Measurements from ENCODE around the gene ZNF618.
"Not testable (repeated sequence)": the region's sequence is repeated elsewhere in the genome, so short reads cannot be mapped to it uniquely, and the experiment has no call there.

The ZNF618 gene

DNA sequence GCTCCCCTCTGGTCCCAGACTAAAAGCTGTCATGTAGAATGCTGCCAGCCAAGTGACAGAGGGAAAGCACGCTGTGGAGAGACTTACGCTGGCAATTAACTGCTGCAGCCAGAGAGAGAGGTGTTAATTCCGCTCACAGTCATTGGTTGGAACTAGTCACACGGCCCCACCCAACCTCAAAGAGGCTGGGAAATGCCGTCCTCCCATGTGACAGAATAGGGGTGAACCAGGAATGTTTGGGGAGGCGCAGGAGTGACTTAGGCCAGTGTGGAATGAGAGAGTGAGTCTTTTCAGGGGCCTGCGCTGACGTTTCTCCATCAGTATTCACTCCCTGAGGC, 114.4 kb downstream of the ZNF618 start:
- no peak for DNase-seq

DNA sequence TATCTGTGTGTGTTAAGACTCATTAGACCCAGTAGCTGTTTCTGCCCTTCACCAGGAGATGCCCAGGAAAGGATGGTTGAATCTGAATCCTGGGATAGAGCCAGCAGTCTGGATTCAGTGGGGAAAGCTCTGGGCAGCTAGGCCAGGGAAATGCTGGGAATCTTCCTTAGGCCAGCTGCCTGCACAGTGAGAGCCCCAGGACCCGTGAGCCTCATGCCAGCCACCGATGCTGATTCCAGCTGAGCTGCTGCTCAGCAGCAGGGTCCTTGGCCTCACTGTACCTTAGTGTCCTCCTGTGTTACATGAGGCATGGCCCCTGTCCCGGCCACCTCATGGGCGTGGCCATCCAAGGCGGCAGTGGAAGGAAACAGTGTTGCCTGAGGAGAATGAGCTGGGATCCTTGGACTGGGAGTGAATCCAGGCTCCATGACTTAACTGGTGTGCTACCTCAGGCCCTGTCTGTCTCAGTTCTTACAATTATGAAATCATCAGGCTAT, 114.9 kb downstream of the ZNF618 start:
- no peak for DNase-seq

DNA sequence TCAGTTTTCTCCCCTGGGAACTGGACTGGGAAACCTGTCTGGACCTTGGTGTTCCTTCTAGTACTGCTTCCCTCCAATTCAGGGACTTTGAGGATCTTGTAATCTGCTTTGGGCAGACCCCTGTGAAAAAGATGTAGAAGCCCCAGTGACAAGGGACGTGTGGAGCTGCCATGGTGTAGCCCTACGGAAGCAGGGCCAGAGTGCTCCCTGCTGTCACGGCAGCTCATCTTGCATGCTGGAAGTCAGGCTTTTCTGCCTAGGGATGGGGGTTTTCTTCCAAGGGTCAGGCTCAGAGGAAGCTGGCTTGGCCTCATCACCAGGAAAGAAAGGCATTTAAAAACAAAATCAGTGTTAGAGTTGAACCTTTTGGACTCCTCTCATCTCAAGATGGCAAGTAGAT, 115.6 kb downstream of the ZNF618 start:
- no peak for DNase-seq

DNA sequence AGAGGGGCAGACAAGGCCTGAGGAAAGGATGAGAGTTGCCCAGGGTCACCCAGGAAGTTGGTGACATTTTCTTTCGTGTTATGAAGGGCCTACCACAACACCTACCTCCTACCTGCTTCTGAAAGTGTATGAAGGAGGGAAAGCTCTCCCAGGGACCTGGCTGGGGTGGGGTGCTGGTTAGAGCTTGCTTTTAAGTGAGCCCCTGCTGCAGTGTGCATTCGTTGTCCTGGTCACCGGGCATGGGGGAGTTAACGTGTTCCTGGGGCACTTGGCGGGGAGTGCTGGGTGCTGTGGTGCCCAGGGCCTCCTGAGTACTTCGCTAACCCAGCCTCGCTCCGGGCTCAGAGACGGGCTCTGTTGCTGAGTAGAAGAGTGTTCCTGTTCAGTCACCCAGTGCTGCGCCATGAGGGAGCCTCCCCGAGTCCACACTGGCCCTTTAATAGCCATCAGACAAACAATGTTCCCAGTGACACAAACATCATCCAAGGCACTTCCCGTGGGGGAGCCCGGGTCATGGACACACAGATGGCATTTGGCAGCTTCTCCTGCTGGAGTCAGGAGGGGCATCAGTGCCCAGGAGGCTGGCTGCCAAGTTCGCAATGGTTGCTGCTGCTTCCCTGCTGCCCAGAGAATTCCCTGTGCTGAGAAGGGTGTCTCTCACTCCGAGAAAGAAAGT, 116.3 kb downstream of the ZNF618 start:
- no peak for DNase-seq

DNA sequence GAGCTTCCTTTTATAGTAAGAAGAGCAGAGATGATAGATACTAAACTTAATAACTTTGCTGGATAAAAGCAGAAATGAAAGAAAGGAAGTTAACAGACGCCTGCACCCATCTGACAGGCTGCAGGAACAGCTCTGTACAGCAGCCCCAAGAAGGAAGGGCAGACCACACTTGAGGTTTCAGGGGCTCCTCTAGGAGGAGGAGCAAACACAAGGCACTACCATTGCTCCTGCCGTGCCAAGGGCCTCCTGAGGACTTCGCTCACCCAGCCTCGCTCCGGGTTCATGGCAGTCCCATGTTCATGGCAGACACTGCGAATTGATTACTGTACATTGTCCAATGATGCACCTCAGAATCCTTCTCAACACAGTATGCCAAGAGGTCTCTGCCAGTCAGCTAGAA, 116.9 kb downstream of the ZNF618 start:
- DNase-seq, result no peak

DNA sequence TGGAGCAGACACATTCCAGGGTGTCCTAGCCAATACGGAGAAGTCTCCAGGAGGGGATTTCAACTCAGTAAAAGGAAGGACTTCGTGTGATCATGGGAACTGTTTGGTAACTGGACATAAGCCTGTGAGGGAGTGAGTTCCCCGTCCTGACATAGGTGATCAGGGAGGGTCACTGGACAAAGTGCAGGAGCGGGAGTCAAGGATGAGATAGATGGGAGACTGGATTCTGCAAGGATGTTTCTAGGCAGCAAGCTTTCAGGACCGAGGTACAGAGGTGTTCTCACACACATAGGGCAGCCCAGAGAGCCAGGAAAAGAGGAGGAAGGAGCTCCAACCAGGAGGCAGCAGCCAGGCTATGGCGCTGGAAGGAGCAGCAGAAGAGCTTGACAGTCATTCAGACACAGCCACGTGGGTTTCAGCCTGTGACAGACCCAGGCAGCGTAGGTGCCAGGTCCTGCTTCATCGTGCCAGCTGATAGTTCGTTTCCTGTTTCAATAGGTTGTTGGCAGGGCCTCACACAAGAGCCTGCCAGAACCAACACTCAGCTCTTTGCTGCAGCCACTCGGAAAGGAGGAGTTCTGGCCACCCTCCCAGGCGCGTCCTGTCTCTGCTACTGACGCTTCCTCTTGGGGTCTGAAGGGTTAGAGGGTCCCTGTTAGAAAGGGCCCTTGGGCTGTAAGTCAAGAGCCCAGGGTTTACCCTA, 117.9 kb downstream of the ZNF618 start:
- DNase-seq, result no peak

DNA sequence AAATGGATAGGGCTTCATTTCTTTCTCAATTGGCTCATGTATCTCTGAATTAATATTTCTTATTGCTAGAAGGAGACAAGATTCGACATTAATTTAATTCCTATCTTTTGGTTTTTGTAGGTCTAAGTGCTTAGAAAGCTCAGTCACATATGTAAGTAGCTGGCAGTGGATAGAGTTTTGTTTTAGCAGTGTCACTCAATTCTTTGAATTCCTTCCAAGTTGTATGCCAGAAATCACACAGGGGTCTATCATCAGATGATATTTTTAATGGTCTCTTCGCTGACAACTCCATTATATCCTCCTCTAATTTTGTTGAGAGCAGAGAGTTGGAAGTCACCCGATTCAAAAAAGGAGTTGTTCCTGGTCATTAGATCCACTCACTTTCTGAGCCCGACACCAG, 119.3 kb downstream of the ZNF618 start:
- no peak for DNase-seq

DNA sequence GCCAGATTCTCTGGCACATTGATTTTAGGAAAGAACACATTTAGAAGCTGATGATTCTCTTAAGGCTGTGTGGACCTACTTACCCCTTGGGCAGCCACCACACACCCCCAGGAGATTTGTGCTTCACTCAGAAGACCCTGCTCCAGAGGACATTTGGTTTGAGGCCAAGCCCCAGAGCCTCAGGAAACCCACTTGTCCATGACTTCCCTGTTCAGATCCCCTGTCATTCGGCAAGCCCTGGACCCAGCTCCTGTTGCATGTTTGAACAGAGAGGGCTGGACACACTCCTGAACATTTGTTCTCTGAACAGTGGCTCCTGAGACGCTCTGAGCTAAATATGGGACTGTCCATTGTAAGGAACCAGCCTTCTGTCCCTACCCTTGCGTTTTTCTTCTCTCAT, 119.9 kb downstream of the ZNF618 start:
- no peak for DNase-seq

DNA sequence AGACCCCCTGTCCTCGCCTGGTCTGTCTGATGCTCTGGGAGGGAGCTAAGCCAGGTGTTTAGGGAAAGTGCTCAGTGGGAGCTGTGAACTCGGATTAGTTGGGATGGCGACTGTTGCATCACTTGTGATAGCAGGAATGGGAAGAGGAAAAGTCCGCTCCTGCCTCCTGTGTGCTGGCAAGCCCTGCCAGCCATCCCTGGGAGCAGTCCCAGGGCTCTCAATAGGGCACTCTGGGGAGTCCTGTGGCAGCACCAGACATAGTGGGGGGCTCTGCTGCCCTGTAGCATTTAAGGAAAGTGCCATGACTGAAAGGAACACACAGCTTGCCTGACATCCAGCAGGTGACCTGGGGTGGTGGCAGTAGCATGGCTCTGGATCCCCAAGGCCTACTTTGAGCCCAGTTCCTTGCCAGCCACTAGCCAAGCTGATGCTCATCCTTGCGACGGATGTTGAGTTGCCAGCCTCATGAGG, 120.5 kb downstream of the ZNF618 start:
- DNase-seq, result no peak

DNA sequence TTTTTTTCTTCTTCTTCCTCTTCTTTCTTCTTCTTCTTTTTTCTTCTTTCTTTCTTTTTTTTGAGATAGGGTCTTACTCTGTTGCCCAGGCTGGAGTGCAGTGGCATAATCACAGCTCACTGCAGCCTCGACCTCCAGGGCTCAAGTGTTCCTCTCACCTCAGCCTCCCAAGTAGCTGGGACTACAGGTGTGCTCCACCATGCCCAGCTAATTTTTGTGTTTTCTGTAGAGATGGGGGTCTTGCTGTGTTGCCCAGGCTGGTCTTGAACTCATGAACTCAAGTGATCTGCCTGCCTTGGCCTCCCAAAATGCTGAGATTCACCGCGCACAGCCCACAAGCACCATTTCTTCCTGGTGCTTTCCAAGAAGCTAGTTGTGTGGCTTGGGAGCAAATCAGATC, 121.0 kb downstream of the ZNF618 start:
- DNase-seq, result not testable (repeated sequence)

DNA sequence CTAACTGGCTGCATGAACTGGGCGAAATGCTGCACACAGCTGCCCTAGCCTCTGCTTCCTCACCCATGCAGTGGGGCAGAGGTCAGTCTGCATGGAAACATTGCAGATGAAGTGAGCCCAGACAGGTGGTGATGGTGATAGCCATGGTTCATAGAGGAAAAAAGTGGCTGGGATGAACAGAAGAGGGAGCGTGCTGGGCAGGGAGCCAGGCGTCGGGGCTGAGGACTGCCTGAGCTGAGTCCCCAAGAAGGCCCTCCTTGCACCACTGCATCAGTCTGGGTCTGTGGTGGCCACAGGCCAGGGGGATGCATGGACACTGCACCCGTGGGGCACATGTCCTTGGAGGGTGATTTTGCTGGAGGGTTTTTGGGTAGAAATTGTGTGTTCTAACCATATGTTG, 121.5 kb downstream of the ZNF618 start:
- no peak for DNase-seq

DNA sequence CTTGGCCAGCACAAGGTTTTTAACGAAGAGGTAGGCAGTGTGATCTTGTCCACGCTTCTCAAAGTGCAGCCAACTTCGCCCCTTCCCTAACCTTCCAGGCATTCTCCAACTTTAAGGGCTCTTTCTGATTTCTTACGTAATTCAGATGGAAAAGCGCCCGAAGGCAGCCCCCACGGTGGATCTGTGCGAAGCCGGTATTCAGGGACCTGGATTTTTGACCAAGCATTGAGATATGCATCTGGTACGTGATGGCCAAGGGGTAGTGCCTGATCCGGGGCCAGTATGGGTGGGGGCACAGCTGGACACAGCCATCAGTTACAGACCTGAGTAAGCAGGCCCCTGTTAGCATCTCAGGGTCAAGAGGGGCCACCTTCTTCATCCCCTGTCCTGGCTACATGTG, 122.0 kb downstream of the ZNF618 start:
- no peak for DNase-seq

DNA sequence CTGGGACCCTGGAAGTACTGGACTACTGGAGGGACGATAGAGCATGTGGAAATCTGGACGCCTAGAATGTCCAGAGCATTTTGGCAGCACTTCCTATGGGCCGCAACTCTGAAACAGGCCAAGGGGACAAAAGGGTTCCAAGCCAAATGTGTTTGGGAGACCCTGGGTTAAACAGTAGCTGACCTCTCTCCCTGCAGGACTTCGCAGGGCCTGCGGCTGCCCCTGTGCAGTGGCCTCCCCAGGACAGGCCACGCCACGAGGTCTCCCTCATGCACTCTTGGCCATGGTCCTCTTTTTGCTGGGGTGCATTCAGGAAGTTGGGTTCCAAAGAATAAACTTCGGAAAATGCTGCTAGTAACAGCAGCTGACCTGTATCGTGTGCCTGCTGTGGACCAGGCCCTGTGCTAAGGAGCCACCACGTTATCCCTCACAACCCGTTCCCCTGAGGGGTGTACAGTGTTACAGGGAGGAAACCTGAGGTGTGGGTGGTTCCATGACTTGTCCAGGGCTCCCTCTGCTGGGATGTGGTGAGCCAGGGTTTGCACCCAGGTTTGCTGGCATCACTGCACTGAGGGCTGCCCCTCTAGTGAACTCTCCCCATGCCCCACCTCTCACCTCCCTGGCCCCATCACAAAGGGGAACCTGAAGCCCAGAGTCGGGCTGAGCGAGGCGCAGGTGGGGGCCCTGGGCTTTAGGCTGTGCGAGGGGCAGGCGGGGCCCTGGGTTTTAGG, 122.6 kb downstream of the ZNF618 start:
- no peak for DNase-seq

DNA sequence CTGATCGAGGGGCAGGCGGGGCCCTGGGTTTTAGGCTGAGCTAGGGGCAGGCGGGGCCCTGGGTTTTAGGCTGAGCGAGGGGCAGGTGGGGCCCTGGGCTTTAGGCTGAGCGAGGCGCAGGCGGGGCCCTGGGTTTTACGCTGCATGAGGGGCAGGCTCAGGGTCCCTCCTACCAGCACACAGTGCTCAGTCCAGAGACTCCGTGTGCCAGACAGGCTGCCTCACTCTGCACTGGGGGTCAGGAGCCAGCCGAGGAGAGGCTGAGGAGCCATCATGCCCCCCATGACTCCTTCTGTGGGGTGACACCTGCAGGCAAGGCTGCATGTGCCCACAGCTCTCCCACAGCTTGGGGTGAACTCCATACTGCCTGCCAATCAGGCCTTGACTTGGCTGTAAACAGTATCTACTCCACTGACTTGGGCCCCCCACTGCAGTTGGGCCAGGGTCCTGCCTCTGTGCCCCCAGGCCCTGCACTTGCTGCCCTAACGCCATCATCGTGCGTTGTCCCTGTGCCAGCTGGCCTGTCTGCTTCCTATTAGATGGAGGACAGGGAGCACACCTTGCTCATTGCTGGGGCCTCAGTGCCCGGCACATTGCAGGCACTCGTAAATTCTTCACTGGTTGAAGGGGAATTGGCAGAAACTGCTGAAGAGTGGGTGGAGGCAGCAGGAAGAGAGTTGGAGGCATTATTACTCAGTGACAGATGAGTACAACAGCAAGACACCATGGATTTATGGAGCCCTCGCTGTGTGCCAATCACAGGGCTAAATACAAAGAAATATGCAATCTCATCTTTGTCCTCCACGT, 123.3 kb downstream of the ZNF618 start:
- no peak for DNase-seq

DNA sequence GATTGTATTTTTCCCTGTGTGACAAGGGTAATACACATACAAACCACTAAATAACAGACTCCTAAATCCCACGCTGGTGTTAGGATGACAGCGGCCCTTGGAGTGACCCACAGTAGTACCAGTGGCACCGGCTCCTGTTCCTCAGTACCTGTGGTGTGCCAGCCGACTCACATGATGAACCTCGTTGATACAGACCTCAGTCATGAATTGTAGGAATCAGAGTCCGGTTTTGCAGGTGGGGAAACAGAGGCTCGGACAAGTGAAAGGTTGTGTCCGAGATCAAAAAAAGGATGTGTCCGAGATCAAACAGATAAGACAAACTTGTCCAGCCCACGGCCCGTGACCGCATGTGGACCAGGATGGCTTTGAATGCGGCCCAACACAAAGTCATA, 124.0 kb downstream of the ZNF618 start:
- DNase-seq, result no peak

DNA sequence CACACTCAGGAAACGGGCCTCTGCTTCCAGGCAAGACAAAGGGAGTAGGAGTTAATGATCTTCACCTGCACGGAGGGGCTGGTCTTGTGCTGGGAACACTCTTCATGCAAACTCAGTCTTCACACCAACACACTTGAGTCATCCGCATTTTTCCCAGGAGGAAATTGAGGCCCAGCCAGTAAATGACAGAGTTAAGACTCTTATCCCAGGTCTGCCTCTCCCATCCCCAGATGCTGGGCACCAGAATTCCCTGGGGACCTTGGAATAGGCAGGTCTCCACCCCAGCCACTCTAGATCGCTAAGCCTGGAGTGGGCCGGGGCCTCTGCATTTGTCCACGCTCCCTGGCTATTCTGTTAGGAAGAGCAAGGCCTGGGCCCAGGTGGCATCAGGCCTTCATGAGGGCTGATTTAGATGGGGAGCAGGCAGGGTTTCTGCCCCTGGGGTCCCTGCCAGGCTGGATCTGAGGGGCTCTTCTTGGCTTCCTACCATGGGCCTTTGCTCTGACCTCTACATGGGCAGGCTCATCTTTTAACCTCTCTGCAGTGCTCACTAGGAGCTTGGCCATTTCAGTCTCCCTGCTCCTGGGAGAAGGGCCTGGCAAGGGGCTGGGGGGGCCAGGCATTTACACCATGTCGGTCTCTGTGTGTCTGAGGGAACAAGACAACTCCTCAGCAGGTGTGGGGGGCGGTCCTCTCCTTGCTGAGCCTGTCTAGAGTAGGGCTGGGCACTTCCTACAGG, 124.7 kb downstream of the ZNF618 start:
- no peak for DNase-seq

DNA sequence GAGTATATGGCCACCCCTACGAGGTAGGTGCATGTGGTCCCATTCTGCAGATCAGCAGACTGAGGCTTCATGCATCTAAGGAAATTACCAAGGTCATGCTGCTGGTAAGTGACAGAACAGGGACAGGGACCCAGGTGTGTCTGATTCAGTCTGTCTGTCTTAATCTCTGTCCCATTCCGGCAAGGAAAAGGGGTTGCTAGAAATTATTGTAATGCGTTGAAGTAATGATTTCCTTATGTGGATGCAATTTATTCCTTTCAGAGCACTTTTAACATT, 125.2 kb downstream of the ZNF618 start:
- no peak for DNase-seq

DNA sequence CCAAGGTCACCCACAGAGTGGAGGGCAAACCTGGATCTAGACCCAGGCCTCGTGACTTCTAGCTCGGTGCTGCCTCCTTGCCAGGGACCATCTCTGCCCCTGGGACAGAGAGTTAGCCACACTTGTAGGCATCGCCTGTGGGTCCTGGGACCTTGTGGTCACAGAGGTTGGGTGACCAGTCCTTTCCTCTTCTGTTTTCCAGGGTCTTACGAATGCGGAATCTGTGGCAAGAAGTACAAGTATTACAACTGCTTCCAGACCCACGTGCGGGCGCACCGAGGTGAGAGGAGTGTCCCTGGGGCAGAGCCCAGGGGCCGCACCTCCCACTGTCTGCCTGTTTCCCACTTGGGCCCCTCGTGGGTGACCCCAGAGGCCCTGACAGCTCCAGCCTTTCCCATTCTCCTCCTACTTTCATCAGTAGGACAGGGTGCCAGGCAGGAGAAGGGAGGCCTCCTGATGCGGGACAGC, 125.7 kb downstream of the ZNF618 start:
- no peak for DNase-seq

DNA sequence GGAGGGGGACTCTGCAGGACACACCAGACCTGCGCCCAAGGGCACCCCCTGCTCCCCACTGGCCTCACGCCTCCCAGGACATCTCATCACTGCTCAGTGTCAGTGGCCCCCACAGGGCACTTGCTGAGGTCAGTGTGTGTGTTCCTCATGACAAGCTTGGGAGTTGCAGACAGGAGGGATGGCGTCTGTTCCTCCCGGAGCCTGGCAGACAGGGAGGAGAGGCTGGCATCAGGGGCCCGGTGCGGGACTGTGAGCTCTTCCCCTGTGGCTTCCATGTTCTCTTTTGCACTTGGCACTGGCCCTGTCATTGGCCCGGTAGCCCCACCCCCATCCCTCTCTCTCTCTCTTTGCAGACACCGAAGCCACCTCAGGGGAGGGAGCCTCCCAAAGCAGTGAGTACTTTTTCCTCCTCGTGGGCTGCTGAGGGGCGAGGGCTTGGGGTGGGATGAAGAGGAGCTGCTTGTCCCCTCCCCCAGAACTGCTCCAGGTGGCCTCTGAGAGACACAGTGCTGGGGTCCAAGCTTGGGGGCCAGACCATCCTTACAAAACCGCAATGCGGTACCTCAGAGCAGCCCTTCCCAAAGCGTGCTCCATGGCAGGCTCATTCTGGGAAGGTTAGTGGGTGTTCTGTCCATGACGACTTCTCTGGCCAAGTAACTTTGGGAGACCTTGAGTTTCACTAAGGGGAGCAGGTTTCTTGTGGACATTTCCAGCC, 126.3 kb downstream of the ZNF618 start:
- DNase-seq, result no peak

DNA sequence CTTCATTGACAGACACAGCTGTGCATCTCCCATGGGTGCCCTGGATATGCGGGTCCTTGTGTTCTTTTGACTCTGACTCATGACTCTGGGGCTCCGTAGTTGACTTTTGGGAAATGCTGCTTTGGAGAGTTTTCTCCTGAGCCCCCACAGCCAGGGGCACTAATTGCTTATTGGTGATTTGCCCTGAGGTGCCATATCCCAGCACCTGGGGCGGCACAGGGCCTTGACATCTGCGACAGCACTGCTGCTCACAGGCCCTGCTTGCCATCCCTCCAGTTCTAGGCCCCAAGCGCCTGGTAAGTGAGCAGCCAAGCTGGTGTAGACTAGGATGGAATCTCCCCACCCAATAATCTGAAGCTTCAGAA, 126.9 kb downstream of the ZNF618 start:
- no peak for DNase-seq

DNA sequence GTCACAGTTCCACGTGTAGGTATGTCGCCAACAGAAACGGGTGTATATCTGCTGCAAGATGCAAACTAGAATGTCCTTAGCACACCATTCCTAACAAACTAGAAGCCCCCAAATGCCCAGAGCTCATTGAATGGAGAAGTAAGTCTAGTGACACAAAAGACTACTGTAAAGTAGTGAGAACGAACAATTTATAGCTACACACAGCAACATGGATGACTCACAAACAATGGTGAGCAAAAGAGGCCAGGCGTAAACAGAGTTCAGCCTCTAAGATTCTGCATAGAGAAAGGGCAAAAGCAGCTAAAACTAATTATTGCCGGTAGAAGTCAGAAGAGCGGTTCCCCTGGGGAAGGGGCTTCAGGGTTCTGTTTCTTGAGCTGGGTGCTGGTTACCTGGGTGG, 127.2 kb downstream of the ZNF618 start:
- no peak for DNase-seq

DNA sequence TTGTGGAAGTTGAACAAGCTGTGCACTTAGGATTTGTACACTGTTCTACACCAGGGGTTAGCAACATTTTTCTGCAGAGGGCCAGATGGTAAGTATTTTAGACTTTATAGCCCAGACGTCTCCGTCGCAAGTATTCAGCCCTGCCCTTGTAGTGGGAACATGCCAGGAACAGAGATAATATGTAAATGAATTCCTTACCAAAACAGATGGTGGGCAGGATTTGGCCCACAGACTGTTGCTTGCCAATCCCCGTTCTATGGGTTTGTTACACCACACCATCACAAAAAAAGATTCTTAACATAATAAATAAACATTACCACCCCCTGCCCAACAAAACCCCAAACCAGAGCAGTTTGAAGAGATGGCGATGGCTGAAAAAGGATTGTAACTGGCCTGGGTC, 127.6 kb downstream of the ZNF618 start:
- no peak for DNase-seq
